Mammary epithelial cell (primary cell): ENCODE results near the gene SUFU.

Experiments used
- CTCF ChIP-seq, 2 donors: IDR thresholded peaks in 1 of 2; conservative IDR thresholded peaks in 1 of 2; 2 replicates each; pipeline ENCODE4 v1.5.1; 2011 to 2012; ENCODE audit warnings: inconsistent platforms in 2 of 2, low read length in 2 of 2, mild to moderate bottlenecking in 2 of 2, control low read depth in 1 of 2, low read depth in 1 of 2; ENCODE audit not compliant: insufficient read depth in 1 of 2; ENCODE audit errors: extremely low read depth in 1 of 2
- EZH2 ChIP-seq: IDR thresholded peaks from 2 replicates; pipeline ENCODE4 v1.6.1; 2012; ENCODE audit warnings: low read length, inconsistent platforms, borderline replicate concordance

GRCh38 chr10:102642736-102643335 lies 139.1 kb downstream of the SUFU start:
- TF ChIP-seq CTCF (conservative IDR thresholded peaks at IDR 0.05 in 1 of 2, IDR thresholded peaks at IDR 0.05 in 1 of 2; ENCODE audit: extremely low read depth in 1 of 2, insufficient read depth in 1 of 2, low read depth in 1 of 2, low read length in 2 of 2) (no peak), EZH2 (no peak)
